GOT3 (cell line): Measurements from ENCODE around the gene HNRNPF.

ENCODE experiments used
- DNase-seq: peaks from one replicate; lab custom pipeline; 2025; ENCODE audit warnings: mixed read lengths; lab: John Stamatoyannopoulos, UW

HNRNPF gene

GRCh38 chr10:43376046-43376635, 32.8 kb downstream of the HNRNPF start:
- DNase-seq: no peak

DNA sequence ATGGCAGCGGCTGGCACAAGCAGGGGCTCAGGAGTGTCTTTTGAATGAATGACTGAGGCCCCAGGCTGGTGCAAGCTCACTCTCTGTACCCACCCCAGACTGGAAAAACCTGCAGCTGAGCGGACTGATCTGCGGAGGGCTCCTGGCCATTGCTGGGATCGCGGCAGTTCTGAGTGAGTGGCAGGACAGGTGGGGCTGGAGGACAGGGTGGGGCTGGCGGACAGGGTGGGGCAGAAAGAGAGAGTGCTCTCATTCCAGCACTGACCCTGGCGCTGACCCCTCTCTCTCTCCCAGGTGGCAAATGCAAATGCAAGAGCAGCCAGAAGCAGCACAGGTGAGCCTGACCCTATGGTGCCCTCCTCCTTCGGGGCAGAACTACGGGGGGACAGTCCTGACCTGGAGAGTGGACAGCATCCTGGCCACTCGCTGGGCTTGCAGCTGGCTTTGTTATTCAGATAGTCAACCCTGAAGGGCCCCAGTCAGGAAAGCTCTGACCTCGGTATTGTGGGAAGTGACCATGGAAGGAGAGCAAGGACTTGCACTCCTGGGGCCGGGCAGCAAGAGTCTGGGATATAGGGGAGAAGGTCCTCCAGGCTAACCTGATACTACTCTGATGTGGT, 33.5 kb downstream of the HNRNPF start:
- no peak for DNase-seq

GRCh38 chr10:43374194-43374593, 34.8 kb downstream of the HNRNPF start:
- DNase-seq: no peak

GRCh38 chr10:43373461-43373860, 35.5 kb downstream of the HNRNPF start:
- DNase-seq: no peak

DNA sequence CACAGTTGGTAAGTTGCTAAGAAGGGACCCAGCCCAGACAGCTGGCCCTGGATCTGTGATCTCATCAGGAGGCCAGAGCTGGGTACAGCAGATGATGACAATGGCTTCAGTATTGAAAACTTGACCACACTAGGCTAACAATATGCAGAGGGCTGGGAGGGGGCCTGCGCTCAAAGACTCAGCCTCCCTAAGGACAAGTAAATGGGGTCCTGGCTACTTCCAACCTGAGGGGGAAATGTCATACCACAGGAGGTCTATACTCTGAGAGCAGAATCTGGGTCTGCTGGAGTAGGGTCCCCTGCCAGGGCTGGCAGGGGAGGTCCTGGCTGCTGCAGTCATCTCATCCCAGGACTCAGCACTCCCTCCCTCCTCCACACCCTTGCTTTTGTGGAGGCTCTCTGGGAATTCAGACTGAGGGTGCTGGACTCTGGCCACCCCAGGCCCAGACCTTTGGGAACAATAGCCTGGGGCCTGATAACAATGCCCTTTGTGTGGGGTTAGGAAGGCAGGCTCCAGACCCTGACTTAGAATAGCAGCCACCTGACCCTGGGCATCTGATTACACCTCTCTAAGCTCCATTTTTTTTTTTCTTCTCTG, 36.1 kb downstream of the HNRNPF start:
- no peak for DNase-seq

DNA sequence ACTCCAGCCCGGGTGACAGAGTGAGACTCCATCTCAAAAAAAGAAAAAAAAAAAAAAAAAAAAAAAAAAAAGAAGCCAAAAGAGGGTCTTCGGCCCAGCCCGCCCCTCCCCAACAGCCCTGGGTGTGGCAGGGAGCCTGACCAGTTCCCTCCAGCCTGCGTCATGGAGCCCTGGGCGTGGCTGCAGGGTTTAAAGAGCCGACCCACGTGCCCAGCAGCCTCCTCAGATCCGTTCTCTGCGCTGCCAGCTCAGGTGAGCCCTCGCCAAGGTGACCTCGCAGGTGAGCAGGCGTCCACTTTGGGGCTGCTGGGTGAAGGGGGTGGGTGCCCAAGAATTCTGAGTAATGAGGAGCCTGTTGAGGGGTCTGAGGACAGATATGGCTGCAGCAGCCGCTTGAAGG, 37.6 kb downstream of the HNRNPF start, which contains the start of gene FXYD4:
TSS of gene FXYD4 (plus strand) at position 219 of the 400 bp plus-strand sequence. CDS start 2,111 bp downstream, outside the sequence.
- DNase-seq: no peak

DNA sequence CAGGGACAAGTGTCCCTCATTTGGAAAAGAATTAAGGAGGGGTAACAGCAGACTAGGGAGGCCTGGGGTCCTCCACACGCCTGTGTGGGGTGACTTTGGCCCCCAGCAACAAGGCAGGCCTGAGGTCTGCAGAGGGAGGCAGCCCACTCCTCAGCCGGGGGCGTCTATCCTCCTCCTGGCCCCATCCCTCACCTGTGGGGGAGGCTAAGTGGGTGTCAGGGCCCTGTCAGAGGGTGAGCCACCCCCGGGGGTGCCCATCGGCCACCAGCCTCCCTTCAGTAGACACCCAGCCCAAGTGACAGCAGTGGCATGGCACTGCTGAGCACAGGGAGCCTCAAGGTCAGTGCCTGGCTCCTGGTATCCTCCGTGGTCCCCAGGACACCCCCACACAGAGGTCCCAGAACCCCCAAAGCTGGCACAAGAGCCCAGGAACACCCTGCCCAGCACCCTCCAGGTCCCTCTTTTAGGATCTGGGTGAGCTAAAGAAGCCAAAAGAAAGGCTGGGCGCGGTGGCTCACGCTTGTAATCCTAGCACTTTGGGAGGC, 38.2 kb downstream of the HNRNPF start:
- DNase-seq: no peak

GRCh38 chr10:43369921-43370320, 39.1 kb downstream of the HNRNPF start:
- no peak for DNase-seq

GRCh38 chr10:43365001-43365400, 44.0 kb downstream of the HNRNPF start:
- no peak for DNase-seq

- DNase-seq: peak; percentile 24
Measured at GRCh38 chr10:43362191-43362839, 46.7 kb downstream of the HNRNPF start.

DNA sequence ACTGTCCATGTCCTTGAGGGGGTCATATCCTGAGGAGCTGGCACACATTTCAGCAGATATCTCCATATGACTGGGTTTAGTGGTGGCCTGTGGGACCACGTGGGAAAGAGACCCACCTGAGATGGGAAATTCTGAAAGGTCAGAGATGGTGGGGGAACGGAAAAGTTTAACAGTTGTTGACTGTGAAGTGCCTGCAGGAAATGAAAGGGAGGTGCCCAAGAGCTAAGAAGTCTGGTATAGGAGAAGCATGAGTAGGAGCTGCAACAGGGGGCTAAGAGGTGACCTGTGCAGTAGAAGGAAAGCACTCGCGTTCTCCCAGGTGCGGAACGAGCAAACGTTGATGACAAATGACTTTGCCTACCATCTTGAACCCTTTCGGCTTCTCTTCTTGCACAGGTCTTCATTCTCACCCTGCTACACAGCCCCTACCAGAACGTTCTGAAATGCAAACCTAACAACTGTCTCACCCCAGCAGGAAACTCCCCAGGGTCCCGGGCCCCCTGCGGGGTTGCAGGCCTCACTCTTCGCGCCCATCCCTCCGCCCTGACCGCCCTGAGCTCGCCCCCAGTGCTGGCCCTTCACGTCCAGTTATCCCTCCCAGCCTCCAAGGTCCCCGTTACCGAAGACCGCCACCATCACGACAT, 47.3 kb downstream of the HNRNPF start:
- no peak for DNase-seq

GRCh38 chr10:43360086-43360485, 48.9 kb downstream of the HNRNPF start:
- DNase-seq: no peak

DNA sequence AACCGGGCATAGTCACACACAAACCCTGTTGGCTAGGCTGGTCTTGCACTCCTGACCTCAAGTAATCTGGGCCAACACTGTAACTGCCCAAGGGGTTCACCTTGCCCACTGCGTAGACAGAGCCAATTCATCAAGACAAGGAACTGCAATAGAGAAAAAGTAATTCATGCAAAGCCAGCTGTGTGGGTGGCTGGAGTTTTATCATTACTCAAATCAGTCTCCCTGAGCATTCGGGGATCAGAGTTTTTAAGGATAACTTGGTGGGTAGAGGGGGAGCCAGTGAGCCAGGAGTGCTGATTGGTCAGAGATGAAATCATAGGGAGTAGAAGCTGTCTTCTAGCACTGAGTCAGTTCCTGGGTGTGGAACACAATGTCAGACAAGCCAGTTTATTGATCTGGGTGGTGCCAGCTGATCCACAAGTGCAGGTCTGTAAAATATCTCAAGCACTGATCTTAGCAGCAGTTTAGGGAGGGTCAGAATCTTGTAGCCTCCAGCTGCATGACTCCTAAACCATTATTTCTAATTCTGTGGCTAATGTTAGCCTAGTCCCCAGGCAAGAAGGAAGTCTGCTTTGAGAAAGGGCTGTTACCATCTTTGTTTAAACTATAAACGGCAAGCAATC, 53.1 kb downstream of the HNRNPF start:
- no peak for DNase-seq

DNA sequence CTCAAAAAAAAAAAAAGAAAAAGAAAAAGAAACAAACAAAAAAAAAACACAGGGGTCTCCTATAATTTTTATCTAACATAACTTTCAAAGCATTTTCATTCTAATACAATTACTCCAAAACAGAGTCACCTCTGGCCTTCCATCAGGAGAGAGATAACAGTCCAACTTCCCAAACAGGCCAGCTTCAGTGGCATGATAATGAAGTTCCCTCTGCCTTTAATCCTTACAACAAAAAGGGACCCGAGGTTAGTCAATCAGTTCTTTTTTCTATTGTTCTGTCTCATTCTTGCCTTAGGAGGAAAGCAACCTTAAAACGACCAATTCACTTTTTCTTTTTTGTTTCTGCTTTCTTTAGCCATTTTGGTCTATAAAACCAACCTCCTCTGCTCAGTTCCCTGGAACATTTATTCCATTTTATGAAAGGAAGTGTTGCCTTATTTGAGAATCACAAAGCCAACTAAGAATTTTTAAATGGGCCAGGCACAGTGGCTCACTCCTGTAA, 54.1 kb downstream of the HNRNPF start:
- no peak for DNase-seq

DNA sequence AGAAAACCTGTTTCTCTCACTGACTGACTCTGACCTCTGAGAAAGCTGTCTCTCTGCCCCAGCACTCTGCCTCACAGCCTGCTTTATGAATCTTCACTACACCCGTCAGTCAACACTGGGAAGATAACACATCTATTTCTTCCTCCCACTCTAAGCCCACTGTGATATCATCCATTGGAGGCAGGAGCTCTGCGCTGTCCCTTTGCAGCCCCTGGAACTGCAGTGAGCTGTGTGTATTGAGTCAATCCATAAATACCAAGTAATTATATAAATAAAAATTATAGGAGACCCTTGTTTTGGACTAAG, 54.7 kb downstream of the HNRNPF start:
- DNase-seq: no peak

- DNase-seq: no peak
Measured at GRCh38 chr10:43353495-43354329, 55.3 kb downstream of the HNRNPF start.

DNA sequence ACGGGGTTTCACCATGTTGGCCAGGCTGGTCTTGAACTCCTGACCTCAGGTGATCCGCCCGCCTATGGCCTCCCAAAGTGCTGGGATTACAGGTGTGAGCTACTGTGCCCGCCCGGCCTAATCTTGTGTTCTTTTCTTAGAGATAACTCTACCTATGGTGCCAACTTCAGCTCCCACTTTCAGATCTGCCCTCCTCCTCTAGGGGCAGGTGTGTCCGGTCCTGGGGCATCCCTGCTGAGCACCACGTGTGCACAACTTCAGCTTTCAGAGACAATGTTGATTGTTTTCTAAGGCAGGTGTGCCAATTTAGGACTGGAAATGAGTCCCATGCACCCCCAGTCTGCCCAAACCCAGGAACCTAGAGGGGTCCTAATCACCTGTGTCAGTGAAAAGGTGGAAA, 56.0 kb downstream of the HNRNPF start:
- no peak for DNase-seq

DNA sequence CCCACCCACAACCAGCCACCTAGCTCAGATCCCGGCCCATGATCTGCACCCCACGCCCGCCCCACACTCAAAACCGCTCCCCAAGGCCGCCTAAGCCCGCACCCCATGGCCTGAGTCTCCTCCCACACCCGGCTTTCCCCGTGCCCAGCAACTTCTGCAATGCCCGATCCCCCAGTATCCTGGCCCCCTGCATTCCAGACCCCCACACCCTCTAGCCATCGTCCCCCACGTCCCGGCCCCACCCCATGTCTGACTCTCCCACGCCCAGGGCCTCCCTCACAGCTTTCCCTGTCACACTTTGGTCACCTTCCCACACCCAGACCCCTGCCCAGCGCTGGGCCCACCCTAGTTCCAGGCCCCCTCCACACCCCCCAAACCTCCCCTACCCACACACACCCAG, 57.7 kb downstream of the HNRNPF start:
- DNase-seq: no peak

- DNase-seq: no peak
Measured at GRCh38 chr10:43350686-43351085, 58.3 kb downstream of the HNRNPF start.

- DNase-seq: no peak
Measured at GRCh38 chr10:43350156-43350555, 58.8 kb downstream of the HNRNPF start.
